NCI-H1417 treated with DMSO at 0.1 percent for 48 hours (cell line): ENCODE results near the gene CTNS.
A peak's percentile ranks its signal among the peaks of the same experiment; 100 is the strongest.

Experiments used
- DNase-seq: peaks from one replicate; lab custom pipeline; 2025; lab: John Stamatoyannopoulos, UW

Gene CTNS

DNA sequence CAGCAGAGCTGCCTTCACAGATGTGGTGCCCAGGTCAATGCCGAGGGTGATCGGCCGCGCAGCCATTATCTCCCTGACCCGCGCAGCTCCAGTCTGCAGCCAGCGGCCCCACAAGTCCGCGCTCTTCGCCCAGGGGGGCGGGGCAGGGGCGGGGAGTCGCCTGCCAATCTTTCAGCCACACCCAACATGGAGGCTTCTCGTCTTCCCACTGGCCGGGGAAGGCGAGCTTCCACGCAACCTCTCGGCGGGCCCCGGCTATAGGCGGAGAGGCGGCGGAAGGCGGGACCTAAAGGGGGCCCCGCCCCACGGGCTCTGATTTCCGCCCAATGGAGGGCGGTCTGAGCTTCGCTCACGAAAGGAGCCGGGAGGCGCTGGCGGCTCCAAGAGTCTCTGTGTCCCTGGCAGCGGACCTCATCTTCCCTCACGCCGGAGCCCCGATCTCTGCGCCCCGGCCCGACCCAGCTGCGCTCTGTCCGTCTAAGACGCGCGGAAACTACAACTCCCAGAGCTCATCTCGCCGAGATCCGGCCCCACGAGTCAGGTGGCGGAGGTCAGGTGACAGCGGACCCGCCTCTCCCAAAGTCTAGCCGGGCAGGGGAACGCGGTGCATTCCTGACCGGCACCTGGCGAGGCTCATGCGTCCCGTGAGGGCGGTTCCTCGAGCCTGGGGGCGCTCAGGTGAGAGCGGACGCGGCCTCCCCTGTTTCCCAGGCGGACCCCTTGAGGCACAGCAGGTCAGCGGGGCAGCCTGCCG is at the start of gene CTNS, which contains the start of gene SHPK:
CTNS (plus strand) TSS at position 607 of the 754 bp plus-strand sequence. CDS start 3,447 bp downstream, outside the sequence.
SHPK (minus strand) TSS at position 97 of the 754 bp plus-strand sequence; CDS start at position 66, 31 bp downstream.
- peak; percentile 68 for DNase-seq

- no peak for DNase-seq
Measured at GRCh38 chr17:3589784-3590183, 46.8 kb upstream of the CTNS start.

- no peak for DNase-seq
Measured at GRCh38 chr17:3590231-3590630, 46.3 kb upstream of the CTNS start.

DNA sequence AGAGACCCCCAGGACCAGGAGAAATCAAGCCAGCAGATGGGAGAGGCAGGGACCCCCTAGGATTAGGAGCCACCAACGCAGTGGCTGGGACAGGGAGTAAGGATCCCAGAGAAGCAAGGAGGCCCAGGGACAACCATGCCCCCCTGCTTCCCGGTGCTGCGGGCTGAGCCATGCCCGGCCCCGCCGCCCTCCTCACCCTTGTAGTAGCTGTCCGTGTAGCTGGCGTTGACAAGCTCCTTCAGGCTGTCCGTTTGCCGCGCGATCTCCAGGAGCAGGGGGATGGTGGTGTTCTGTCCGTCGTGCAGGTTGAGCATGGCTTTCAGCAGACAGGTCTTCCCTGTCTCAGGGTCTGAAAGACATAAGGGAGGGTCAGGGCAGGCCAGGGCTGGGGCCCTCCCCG is 45.8 kb upstream of the CTNS start:
- no peak for DNase-seq

DNA sequence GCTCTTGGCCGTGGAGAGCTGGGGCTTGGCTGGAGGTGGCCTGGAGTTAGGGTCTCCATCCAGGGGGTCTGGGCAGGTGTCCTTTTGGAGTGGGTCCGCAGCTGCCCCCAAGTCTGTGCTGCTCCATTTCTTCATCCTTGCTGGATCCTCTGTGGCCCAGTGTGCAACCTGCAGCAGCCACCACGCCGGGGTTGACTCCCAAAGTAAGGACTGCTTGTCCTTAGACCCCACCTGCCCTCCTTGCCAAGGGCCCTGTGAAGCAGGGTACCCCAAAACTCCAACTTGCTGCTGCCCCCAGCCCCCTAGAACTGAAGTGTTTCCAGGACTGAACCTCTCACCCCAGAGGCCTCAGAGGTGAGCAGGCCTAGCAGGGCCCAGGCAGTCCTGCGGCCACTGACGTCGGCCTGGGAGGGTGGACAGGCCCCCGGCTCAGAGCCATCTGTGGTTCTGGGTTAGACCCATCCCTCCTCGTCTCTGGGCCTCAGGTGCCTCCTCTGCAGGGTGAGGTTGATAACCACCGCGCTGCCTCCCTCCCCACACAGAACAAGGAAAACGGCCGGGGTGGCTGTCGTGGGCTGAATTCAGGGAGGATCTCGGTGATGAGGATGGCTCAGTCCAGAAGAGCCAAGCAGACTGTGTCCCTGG is 44.2 kb upstream of the CTNS start:
- DNase-seq, result no peak

- no peak for DNase-seq
Measured at GRCh38 chr17:3593384-3593783, 43.2 kb upstream of the CTNS start.

GRCh38 chr17:3594051-3594800 is 42.3 kb upstream of the CTNS start:
- no peak for DNase-seq

DNA sequence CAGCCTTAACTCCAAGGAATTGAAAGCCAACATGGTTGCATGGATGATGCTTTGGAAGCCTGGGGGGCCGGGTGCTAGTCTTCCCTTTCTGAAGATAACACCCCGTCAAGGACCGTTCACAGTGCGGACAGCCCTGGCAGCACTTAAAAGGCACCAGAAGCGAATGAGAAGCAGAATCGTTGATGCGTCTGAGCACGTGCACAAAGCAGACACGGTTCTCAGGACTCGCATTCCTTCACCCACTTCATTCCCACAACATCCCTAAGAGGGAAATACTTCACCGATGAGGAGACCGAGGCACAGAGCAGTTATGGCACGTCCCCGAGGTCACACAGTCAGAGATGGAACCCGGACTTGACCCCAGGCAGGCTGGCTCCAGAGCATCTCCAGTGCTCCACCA is 41.6 kb upstream of the CTNS start:
- no peak for DNase-seq

- no peak for DNase-seq
Measured at GRCh38 chr17:3596804-3597464, 39.6 kb upstream of the CTNS start.

GRCh38 chr17:3598078-3598477 is 38.5 kb upstream of the CTNS start:
- DNase-seq, result no peak

GRCh38 chr17:3600529-3601205 is 35.9 kb upstream of the CTNS start:
- no peak for DNase-seq

DNA sequence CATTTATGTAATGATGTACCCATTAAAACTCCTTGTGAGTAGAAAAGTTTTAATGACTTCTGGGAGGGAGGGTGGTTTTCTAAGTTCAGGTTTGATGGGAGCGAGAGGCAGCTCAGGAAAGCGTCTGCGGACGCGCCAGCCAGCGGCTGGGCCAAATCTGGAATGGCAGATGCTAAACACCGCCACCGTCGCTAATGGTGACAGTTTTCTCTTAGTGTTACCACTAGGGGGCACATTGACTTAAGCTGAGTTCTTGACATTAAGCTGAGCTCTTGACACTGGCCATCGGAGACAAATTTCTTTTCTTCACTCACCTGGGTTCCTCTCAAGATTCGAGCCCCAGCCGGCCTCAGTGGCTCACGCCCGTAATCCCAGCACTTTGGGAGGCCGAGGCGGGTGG is 34.1 kb upstream of the CTNS start:
- no peak for DNase-seq

GRCh38 chr17:3603119-3603869 is 33.3 kb upstream of the CTNS start:
- DNase-seq, result no peak

GRCh38 chr17:3603870-3604259 is 32.7 kb upstream of the CTNS start:
- DNase-seq, result no peak

GRCh38 chr17:3609689-3610088 is 26.9 kb upstream of the CTNS start:
- DNase-seq, result no peak

GRCh38 chr17:3610523-3610922 is 26.0 kb upstream of the CTNS start:
- DNase-seq, result no peak

DNA sequence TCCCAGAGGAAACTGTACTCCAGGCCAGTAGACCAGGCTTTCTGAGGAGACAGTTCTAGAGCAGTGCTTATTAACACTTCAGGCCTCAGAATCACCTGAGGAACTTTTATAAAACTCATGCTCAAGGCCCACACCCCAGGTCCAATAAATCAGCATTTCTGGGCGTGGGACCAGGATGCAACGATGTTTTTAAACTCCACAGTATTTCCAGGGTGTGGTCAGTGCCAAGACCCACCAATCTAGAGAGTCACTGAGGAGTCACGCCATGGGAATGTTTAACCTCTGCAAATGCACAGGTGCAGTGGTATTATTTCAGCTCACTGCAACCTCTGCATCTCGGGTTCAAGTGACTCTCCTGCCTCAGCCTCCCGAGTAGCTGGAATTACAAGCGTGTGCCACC is 23.4 kb upstream of the CTNS start:
- DNase-seq, result no peak

GRCh38 chr17:3615160-3615870 is 21.2 kb upstream of the CTNS start:
- DNase-seq, result no peak

GRCh38 chr17:3621146-3621720 is 15.3 kb upstream of the CTNS start:
- no peak for DNase-seq

- no peak for DNase-seq
Measured at GRCh38 chr17:3622977-3623594, 13.5 kb upstream of the CTNS start.
